ENCODE data around the gene ELOVL1. TPM values are rescaled to one million over a fixed set of nuclear protein-coding genes. Genes with fewer than 3 reads are reported as not detected.
A peak's percentile ranks its signal among the peaks of the same experiment; 100 is the strongest.

The ELOVL1 gene
- total RNA-seq, 2 experiments from 2014 or later, result 71.8 to 74.1 TPM

DNA sequence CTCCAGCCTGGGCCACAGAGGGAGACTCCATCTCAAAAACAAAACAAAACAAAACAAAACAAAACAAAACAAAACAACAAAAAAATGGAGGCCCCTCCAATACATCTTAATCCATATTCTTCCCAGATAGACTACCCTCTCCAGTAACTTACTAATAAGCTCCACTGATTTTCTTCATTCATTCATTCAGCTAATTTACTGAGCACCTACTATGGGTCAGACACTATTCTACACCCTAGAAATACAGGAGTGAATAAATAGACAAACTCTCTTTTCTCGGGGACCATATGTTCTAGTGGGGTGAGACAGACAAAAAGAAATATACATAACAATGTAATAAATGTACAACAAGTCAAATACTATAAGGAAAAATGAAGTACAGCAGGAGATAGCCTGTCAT is 16.8 kb downstream of the ELOVL1 start:
- Mint-ChIP-seq H3K27me3 (peaks cover 3% of the 10 kb centered on the region), H3K4me3 (no peak overlapping the region)
- POLR2A ChIA-PET, result no interaction called here

GRCh38 chr1:43349594-43350306 is 18.1 kb downstream of the ELOVL1 start:
- ChIA-PET CTCF (no interaction called here), POLR2A (no interaction called here)
- Mint-ChIP-seq H3K36me3 (ENCODE audit: low read depth) (peaks cover 3% of the 10 kb centered on the region), H3K4me1 (peaks cover 10% of the 10 kb centered on the region), H3K4me3 (peak overlapping the region; percentile 77), H3K27me3 (peaks cover 3% of the 10 kb centered on the region), H3K9me3 (no peaks in the 10 kb centered on the region), H3K27ac (peak overlapping the region; percentile 77)
- DNase-seq, result no peak

More for the DNA sequence above, 16.8 kb downstream of the ELOVL1 start:
- DNase-seq, result no peak
- no peaks in the 10 kb centered on the region for H3K9me3 Mint-ChIP-seq
- peaks cover 6% of the 10 kb centered on the region for H3K36me3 Mint-ChIP-seq (ENCODE audit: low read depth)
- H3K4me1 Mint-ChIP-seq, result peaks cover 8% of the 10 kb centered on the region
- CTCF ChIA-PET, result no interaction called here
- no peak overlapping the region for H3K27ac Mint-ChIP-seq

DNA sequence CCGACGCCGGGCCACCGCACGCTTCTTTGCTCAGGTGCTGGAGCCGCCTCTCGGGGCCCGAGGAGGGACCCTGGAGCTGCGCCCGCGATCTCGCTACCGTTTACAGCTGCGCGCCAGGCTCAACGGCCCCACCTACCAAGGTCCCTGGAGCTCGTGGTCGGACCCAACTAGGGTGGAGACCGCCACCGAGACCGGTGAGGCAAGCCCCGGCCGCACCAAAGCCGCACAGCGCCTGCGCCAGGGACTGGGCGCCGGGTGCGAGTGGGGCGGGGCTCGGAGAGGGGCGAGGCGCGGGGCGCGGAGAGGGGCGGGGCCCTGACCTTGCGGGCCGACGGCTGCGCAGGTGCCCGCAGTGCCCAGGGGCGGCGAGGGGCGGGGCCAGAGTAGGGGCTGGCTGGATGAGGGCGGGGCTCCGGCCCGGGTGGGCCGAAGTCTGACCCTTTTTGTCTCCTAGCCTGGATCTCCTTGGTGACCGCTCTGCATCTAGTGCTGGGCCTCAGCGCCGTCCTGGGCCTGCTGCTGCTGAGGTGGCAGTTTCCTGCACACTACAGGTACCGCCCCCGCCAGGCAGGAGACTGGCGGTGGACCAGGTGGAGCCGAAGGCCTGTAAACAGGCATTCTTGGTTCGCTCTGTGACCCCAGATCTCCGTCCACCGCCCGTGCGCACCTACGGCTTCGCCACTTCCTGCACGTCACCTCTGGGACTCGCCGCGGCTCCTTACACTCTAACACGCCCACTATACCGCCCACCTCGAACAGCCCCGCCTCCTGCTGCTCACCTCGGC is 18.8 kb downstream of the ELOVL1 start:
- Mint-ChIP-seq H3K27ac (peak overlapping the region; percentile 77), H3K9me3 (no peaks in the 10 kb centered on the region), H3K27me3 (peaks cover 3% of the 10 kb centered on the region), H3K4me3 (peak overlapping the region; percentile 77), H3K36me3 (ENCODE audit: low read depth) (no peaks in the 10 kb centered on the region), H3K4me1 (peaks cover 10% of the 10 kb centered on the region)
- ChIA-PET CTCF (interaction anchor here (0.6 kb wide), 1 partner anchor 26 kb away, joined by 3 read pairs; no protein-coding TSS in a partner anchor), POLR2A (interaction anchor here (0.6 to 1.0 kb wide), 2 partner anchors 10 to 106 kb away, joined by 3 to 4 read pairs; partner anchors contain the start of gene CDC20)
- peak; percentile 73 for DNase-seq

GRCh38 chr1:43348343-43348808 is 19.4 kb downstream of the ELOVL1 start:
- peaks cover 3% of the 10 kb centered on the region for H3K27me3 Mint-ChIP-seq
- no peak for DNase-seq
- POLR2A ChIA-PET, result interaction anchor here (0.6 to 1.0 kb wide), 2 partner anchors 10 to 107 kb away, joined by 3 to 4 read pairs; partner anchors contain the start of gene CDC20

GRCh38 chr1:43346636-43347035 is 21.2 kb downstream of the ELOVL1 start:
- POLR2A ChIA-PET, result no interaction called here
- H3K4me3 Mint-ChIP-seq, result no peak overlapping the region
- no peaks in the 10 kb centered on the region for H3K36me3 Mint-ChIP-seq (ENCODE audit: low read depth)
- no peak overlapping the region for H3K27ac Mint-ChIP-seq
- H3K4me1 Mint-ChIP-seq, result peaks cover 10% of the 10 kb centered on the region
- no peak for DNase-seq
- peaks cover 3% of the 10 kb centered on the region for H3K27me3 Mint-ChIP-seq
- H3K9me3 Mint-ChIP-seq, result no peaks in the 10 kb centered on the region
- CTCF ChIA-PET, result interaction anchor here (1.1 kb wide), 1 partner anchor 9 kb away, joined by 4 read pairs; no protein-coding TSS in a partner anchor

More at GRCh38 chr1:43348343-43348808, 19.4 kb downstream of the ELOVL1 start:
- CTCF ChIA-PET, result no interaction called here
- Mint-ChIP-seq H3K9me3 (no peaks in the 10 kb centered on the region), H3K4me3 (peak overlapping the region; percentile 40), H3K36me3 (ENCODE audit: low read depth) (no peaks in the 10 kb centered on the region), H3K27ac (no peak overlapping the region), H3K4me1 (peaks cover 10% of the 10 kb centered on the region)

DNA sequence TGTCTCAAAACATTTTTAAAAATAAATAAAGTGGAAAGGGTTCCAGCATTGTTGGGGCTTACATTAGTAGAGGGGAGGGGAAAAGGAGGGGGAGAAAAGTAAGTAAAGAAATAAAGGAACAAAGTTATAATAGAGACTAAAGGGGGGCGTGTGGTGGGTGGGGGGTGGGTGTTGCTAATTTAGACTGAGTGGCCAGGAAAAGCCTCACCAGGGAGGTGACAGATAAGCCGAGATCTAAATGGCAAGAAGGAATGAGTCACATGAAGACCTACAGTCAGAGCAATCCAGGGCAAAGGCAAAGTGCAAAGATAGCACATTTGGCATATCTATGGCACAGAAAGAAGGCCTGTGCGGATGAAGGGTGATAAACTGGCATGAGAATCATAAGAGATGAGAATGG is 22.7 kb downstream of the ELOVL1 start:
- no peak overlapping the region for H3K27ac Mint-ChIP-seq
- H3K9me3 Mint-ChIP-seq, result no peaks in the 10 kb centered on the region
- peaks cover 10% of the 10 kb centered on the region for H3K4me1 Mint-ChIP-seq
- ChIA-PET POLR2A (no interaction called here), CTCF (no interaction called here)
- peaks cover 7% of the 10 kb centered on the region for H3K27me3 Mint-ChIP-seq
- no peak overlapping the region for H3K4me3 Mint-ChIP-seq
- DNase-seq, result no peak
- no peaks in the 10 kb centered on the region for H3K36me3 Mint-ChIP-seq (ENCODE audit: low read depth)

GRCh38 chr1:43344267-43344850 is 23.5 kb downstream of the ELOVL1 start:
- no peak for DNase-seq
- POLR2A ChIA-PET, result no interaction called here
- H3K9me3 Mint-ChIP-seq, result no peaks in the 10 kb centered on the region
- peaks cover 5% of the 10 kb centered on the region for H3K4me1 Mint-ChIP-seq
- H3K4me3 Mint-ChIP-seq, result no peak overlapping the region
- peaks cover 7% of the 10 kb centered on the region for H3K27me3 Mint-ChIP-seq
- no peak overlapping the region for H3K27ac Mint-ChIP-seq
- CTCF ChIA-PET, result no interaction called here
- H3K36me3 Mint-ChIP-seq (ENCODE audit: low read depth), result no peaks in the 10 kb centered on the region

DNA sequence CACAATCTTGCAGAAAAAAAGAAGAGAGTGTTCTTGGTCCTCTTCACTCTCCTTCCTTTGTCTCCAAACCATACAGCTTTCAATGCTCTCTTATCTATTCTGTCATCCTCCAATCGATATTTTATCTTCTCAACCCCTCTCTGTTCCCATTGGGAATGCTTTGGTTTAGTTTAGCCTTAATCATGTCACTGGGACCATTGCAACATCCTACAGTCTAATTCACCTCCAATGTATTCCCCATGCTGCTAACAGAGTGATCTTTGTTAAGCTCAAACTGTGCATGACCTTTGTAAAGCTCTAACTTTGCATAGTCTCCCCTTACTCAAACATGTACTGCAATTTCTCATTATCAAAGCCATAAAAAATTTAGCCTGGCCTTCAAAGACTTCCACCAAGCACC is 27.3 kb downstream of the ELOVL1 start:
- DNase-seq, result no peak
- ChIA-PET POLR2A (interaction anchor here (1.2 kb wide), 1 partner anchor 204 kb away, joined by 3 read pairs; no protein-coding TSS in a partner anchor), CTCF (interaction anchor here (1.4 kb wide), 1 partner anchor 74 kb away, joined by 3 read pairs; no protein-coding TSS in a partner anchor)
- Mint-ChIP-seq H3K4me1 (peaks cover 2% of the 10 kb centered on the region), H3K36me3 (ENCODE audit: low read depth) (no peaks in the 10 kb centered on the region), H3K27ac (no peak overlapping the region), H3K9me3 (no peaks in the 10 kb centered on the region), H3K27me3 (peaks cover 5% of the 10 kb centered on the region), H3K4me3 (no peak overlapping the region)

- Mint-ChIP-seq H3K36me3 (ENCODE audit: low read depth) (no peaks in the 10 kb centered on the region), H3K9me3 (no peaks in the 10 kb centered on the region), H3K4me1 (no peaks in the 10 kb centered on the region), H3K4me3 (no peak overlapping the region), H3K27me3 (peaks cover 5% of the 10 kb centered on the region), H3K27ac (no peak overlapping the region)
- ChIA-PET POLR2A (interaction anchor here (1.1 to 1.2 kb wide), 2 partner anchors 19 to 205 kb away, joined by 3 to 4 read pairs; partner anchors contain the start of gene CDC20), CTCF (no interaction called here)
- no peak for DNase-seq
Measured at GRCh38 chr1:43339584-43340232, 28.1 kb downstream of the ELOVL1 start.

DNA sequence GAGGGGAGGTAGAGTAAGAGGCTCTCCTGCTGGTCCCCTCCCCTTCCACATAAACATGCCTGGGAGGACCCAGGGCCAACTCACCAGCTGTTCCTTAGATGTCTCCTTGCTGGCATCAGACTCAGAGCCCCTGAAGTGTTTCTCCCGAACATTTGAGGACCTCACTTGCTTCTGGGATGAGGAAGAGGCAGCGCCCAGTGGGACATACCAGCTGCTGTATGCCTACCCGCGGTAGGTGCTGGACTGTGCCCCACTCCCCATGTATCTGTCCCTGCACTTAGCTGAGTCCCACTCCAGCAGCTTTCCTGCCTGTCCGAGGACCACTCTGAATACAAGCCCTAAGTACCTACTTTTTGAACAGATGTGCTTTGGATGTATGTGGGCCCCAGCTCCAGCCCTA is 29.8 kb downstream of the ELOVL1 start:
- DNase-seq, result no peak
- H3K27ac Mint-ChIP-seq, result no peak overlapping the region
- no peaks in the 10 kb centered on the region for H3K9me3 Mint-ChIP-seq
- H3K4me1 Mint-ChIP-seq, result no peaks in the 10 kb centered on the region
- ChIA-PET CTCF (no interaction called here), POLR2A (no interaction called here)
- H3K36me3 Mint-ChIP-seq (ENCODE audit: low read depth), result no peaks in the 10 kb centered on the region
- no peak overlapping the region for H3K4me3 Mint-ChIP-seq
- peaks cover 5% of the 10 kb centered on the region for H3K27me3 Mint-ChIP-seq

- Mint-ChIP-seq H3K27ac (no peak within 1 kb of the TSS), H3K4me1 (no peaks in the 10 kb centered on the region), H3K36me3 (ENCODE audit: low read depth) (no peaks in the 10 kb centered on the region), H3K27me3 (peaks cover 5% of the 10 kb centered on the region), H3K9me3 (no peaks in the 10 kb centered on the region), H3K4me3 (no peak within 1 kb of the TSS)
- ChIA-PET CTCF (no interaction called here), POLR2A (no interaction called here)
- no peak for DNase-seq
Measured at GRCh38 chr1:43337588-43337987, 30.2 kb downstream of the ELOVL1 start, which contains the start of gene MPL. MPL (plus strand) TSS chr1:43337818; CDS start chr1:43337849, 31 bp downstream.

GRCh38 chr1:43334453-43335205 is 33.2 kb downstream of the ELOVL1 start:
- Mint-ChIP-seq H3K27me3 (no peaks in the 10 kb centered on the region), H3K4me3 (no peak overlapping the region), H3K36me3 (ENCODE audit: low read depth) (no peaks in the 10 kb centered on the region), H3K4me1 (peaks cover 7% of the 10 kb centered on the region), H3K9me3 (no peaks in the 10 kb centered on the region), H3K27ac (no peak overlapping the region)
- no peak for DNase-seq
- POLR2A ChIA-PET, result no interaction called here
- CTCF ChIA-PET, result no interaction called here

Data from activated CD4-positive, alpha-beta memory T cell treated with anti-CD3 and anti-CD28 coated beads, Interleukin-2, amount 10 ng/mL, durations not matched to agents 7 days and 5 days (primary cell).